Fibroblast of the conjunctiva (primary cell): Measurements from ENCODE around the gene ASPHD2.
"Not testable (repeated sequence)": the region's sequence is repeated elsewhere in the genome, so short reads cannot be mapped to it uniquely, and the experiment has no call there.

Experiments used
- DNase-seq: peaks from one replicate; pipeline ENCODE4 v3.0.0-alpha.2; 2010; ENCODE audit warnings: low read depth

Gene ASPHD2

GRCh38 chr22:26416670-26417276, 12.3 kb upstream of the ASPHD2 start:
- peak; percentile 35 for DNase-seq

- no peak for DNase-seq
Observed at GRCh38 chr22:26417406-26417805, 11.7 kb upstream of the ASPHD2 start.

DNA sequence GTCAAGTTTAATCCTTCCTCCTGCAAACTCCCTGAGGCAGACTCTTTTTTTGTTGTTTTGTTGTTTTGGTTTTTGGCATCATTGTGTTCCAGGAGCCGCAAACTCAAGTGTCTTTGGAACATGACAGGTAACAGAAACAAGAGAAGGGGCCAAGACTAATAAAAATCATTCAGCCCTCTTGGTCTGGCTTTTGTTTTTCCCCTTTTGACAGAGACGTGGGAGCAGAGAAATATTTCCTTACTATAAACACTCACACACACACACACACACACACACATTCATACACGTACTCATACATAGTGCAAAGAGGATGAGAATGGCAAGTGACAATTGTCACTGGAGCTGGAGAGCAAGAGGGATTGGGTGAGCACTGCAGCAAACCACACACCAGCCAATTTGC, 10.4 kb upstream of the ASPHD2 start:
- DNase-seq: no peak

- DNase-seq: no peak
Observed at GRCh38 chr22:26426924-26427323, 2.1 kb upstream of the ASPHD2 start.

DNA sequence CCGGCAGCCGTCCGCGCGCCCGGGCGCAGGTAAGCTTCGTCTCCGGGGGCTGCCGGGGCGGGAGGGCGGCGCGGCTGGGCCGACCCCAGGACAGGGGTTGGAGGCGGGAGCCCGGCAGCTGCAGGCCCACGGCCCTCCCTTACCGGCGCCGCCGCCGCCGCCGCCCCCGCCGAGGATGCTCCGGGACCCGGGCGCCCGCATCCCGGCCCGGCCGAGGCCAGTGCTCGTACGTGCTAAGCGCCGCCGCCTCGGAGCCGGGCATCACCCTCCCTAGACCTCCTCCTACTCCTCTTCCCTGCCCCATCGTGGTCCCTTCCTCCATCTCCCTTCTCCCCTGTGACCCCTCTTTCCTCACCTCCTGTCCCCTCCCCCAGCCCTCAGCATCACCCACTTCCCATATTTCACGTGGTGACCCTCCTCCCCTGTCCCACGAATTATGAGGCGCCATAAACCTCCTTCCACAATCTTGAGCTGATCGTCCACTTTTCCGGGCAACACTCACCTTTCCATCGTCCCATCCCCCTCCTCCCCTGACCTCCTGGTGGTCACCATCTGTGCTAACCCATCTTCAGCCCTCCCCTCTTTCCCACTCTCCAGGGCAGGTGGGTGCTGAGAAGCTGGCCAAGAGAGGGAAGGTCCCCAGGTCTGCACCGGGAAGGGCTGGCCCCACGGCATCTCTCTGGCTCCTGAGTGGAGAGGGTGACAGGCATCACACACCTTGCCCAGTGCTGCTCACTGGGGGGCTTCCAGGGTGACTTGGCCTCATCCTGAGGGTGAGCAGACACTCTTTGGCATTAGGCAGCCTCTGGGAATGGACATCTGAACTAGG, 612 bp downstream of the ASPHD2 start:
- no peak for DNase-seq

GRCh38 chr22:26430600-26430999, 1.5 kb downstream of the ASPHD2 start:
- DNase-seq: no peak

DNA sequence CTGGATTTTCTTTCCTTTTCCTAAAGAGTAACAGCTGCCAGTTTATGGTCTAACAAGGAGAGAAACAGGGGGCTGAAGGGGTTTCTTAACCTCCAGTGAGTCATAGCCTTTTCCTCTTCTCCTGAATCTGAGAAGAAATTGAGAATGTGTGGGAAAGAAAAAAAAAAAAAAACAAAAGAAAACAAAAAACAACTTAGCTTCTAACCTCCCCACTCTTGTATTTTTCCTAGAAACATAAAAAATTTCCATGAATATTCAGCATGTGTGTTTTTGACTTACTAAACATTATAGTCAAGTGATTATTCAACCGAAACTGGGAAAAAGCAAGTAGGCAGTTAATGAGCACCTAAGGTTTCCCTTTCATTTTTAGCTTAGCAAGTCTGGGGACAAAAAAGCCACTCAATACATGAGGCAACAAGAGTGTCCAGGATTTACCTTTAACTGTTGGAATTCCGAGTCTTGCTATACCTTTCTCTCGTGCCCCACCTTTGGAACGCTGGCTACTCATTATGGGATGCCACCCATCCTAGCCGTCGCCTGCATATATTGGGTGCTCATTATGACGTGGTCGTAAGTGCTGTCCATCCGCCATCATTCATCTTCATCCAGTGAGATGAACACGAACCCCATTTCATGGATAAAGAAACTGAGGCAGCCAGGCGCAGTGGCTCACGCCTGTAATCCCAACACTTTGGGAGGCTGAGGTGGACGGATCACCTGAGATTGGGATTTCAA, 2.4 kb downstream of the ASPHD2 start:
- DNase-seq: no peak

- DNase-seq: no peak
Observed at GRCh38 chr22:26432619-26433311, 3.7 kb downstream of the ASPHD2 start.

- no peak for DNase-seq
Observed at GRCh38 chr22:26433805-26434204, 4.7 kb downstream of the ASPHD2 start.

- no peak for DNase-seq
Observed at GRCh38 chr22:26435327-26436093, 6.5 kb downstream of the ASPHD2 start.

GRCh38 chr22:26436903-26437515, 7.9 kb downstream of the ASPHD2 start:
- DNase-seq: no peak

DNA sequence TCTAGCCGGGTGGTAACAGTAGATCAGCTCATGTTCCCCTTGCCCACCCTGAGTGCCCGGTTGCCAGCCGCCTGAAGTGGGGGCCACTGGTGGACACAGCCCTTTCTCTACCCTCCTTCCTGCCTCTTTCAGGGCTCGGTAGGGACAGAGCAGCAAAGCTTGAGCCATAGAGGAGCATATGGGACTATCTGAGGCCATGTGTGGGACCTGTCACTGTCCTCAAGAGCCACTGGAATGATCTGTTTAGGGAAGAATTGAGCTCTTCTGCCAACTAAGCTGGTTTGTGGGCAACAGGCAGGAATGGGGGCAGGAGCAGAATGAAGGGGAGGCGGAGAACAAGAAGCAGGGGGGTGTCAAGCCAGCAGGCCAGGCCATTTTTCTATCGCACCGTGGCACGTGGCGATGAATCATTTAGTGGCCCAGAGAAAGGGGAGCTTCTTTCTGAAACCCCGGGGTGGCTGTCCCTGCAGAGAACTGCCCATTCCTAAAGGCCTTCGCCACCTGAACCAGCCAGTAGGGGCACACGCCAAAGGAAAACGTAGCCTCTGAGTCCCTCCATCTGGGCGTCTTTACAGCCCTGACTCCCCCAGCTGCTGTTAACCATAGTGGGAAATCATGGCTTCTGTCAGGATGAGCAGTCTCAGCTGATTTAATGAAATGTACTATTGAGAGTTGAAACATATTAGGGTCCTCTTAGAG, 8.8 kb downstream of the ASPHD2 start:
- DNase-seq: no peak

DNA sequence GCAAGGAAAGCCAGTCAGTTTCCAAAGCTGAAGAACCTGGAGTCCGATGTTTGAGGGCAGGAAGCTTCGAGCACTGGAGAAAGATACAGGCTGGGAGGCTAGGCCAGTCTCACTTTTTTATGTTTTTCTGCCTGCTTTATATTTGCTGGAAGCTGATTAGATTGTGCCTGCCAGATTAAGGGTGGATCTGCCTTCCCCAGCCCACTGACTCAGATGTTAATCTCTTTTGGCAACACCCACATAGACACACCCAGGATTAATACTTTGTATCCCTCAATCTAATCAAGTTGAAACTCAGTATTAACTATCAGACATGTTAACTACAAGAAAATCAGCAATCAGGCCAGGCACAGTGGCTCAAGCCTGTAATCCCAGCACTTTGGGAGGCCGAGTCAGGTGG, 9.7 kb downstream of the ASPHD2 start:
- DNase-seq: not testable (repeated sequence)

DNA sequence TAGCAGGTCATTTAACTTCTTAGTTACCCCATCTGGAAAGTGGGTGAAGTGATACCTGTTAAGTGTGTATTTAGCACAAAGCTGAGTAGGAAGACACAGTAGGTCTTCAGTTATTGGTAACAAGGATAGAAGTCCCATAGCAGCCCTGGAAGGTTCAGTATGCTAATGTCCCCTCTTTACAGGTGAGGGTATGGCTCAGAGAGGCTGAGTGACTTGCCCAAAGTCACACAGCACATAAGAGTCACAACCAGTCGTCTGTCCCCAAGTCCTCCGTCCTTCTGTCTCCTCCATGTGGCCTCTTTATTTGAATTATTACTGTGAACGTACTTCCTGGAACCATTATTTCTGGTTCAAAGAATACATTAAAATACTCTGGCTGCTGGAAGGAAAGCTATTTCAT, 10.5 kb downstream of the ASPHD2 start:
- no peak for DNase-seq

DNA sequence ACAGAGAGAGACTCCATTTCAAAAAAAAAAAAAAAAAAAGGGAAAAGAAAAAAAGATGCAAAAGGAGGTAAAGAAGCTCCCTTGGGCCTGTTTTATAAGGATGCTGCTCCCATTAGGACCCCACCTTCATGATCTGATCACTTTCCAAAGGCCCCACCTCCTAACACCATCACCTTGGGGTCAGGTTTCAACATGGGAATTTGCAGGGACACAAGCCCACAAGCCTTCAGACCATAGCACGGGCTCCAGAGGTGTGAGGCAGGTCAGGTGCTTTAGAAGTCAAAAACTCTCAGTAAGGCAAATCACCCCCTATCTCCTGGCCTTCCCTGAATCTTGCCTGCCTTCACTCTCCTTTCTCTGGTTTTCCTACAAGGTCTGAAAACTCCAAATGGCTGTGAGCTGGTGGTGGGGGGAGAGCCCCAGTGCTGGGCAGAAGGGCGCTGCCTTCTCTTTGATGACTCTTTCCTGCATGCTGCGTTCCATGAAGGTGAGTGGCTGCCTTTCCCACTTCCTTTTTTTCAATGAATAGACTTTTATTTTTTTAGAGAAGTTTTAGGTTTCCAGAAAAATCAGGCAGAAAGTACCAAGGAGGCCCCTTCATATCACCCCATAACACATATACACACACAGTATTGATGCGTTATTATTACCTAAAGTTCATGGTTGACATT, 13.2 kb downstream of the ASPHD2 start:
- DNase-seq: no peak

DNA sequence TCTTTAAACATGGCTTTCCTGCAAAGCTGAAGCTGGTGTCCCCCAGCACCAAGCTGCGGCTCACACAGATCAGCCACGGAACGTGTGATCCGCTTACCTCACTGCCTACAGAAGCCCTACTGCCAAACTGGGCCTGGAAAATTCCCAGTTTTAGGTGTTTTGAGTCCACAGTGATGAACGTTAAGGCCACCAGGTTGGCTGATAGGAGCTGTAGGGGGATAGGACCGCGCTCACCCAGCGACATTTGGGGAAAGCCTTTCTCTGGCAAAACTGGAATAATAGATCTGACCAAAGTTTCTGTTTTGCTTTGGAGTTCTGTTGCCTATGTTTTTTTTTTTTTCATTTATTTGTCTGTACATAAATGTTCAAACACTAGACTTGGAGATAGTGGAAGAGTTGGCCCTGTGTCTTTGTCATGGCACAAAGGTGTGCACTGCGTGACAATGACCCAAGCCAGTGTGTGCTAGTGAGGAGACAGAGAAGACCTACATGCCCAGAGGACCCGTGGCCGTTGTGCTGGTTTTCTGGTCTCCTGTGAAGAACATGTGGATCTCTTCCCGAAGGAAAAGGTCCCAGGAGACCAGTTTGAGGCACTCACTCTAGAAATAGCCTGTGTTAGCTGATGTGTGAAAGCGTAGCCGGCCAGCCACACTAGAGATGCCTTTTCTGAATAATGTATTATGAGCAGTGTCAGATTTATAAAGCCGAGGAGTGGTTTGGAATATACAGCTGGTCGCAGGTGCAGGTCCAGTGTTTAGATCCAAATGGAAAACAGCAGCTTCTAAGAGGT, 15.0 kb downstream of the ASPHD2 start:
- no peak for DNase-seq

DNA sequence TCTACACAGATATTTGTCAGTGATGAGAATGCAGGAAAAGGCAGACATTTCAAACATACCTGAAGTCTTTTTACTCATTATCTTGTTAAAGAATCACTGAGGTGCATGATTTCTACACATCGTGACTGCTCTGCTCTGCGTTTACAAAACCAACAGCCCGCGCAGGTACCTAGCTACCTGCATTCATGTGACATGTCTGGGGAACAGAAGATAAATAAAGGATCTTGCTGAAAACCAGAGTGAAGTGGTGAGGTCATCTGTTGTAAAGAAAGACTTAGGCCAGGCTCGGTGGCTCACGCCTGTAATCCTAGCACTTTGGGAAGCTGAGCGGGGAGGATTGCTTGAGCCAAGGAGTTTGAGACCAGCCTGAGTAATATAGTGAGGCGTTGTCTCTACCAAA, 15.7 kb downstream of the ASPHD2 start:
- no peak for DNase-seq

DNA sequence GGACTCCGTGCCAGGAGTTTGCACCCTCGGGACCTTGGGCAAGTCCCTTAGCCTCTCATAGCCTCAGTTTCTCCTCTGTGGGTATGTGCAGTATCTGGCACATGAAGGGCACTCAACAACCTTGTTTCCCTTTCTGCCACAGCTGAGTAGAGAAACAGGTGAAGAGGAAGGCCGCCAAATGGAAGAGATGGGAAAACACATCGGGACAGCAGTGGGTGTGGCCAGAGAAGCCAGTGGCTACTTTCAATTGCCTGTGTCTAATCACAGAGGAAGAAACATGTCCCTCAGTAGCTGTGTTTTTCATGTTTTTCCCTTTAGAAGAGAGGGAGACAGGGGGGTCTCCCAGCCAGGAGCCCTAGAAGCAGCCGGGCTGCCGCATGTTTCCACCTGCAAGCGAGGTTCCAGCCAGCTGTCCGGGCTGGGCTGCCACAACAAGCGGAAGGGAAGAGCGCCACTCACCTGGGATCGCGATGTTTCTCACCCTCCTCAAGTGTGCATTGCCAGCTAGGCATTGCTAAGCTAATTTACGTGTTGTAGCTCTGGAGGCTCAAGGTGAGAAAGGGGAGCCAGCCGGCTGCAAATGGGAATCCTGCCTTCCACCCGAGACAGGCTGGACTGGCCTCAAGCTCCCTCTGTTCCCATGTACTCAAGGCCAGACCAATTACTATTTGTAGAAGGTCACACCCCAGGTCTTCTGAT, 16.7 kb downstream of the ASPHD2 start:
- no peak for DNase-seq
